HS-5 (cell line): ENCODE results near the gene DECR2.
"Not testable (repeated sequence)": the region's sequence is repeated elsewhere in the genome, so short reads cannot be mapped to it uniquely, and the experiment has no call there.

Source experiments
- DNase-seq: peaks from one replicate; pipeline ENCODE4 v3.0.0-alpha.2; 2012; ENCODE audit warnings: low read depth

DECR2 gene

DNA sequence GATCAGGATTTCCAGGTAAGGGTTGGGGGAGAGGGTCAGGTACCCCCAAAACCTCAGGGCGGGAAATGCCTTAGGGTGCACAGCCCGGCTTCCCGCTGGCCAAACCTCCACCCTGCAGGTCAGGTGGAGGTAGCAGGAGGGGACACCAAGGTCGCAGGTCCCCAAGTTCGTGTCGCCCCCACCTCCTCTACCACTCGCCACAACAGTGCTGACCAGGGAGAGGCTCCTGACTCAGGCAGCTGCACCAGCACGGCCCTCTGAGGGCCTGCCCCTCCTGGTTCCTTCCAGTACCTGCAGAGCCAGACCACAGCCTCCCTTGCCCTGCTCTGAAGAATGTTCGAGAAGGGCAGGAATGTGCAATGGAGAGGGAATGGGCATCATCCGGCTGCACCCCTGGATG is 35.2 kb upstream of the DECR2 start:
- DNase-seq, result no peak

DNA sequence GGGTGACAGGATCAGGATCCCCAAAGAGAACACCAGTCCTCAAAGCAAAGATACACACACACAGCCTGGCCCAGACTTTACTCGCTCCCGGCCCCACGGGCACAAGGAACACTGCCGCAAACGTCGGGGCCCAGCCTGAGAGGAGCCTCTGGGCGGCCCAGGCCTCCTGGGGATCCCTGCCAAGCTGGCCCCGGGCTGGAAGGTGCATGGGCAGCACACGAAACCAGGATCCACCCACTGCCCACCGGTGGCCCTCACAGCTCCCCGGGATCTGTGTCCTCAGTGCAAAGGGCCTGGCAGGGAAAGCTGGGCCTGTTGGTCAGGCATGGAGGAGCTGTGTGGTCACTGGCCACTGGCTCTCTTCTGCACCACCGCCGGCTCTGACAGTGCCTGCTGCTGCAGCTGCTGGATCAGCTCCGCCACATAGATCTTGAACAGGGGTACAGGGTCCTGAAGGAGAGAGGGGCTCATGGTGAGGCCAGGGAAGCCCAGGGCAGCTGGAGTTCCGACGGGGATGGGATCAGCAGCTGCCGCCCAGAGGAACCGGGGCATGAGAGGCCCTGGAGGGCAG is 34.3 kb upstream of the DECR2 start:
- no peak for DNase-seq

DNA sequence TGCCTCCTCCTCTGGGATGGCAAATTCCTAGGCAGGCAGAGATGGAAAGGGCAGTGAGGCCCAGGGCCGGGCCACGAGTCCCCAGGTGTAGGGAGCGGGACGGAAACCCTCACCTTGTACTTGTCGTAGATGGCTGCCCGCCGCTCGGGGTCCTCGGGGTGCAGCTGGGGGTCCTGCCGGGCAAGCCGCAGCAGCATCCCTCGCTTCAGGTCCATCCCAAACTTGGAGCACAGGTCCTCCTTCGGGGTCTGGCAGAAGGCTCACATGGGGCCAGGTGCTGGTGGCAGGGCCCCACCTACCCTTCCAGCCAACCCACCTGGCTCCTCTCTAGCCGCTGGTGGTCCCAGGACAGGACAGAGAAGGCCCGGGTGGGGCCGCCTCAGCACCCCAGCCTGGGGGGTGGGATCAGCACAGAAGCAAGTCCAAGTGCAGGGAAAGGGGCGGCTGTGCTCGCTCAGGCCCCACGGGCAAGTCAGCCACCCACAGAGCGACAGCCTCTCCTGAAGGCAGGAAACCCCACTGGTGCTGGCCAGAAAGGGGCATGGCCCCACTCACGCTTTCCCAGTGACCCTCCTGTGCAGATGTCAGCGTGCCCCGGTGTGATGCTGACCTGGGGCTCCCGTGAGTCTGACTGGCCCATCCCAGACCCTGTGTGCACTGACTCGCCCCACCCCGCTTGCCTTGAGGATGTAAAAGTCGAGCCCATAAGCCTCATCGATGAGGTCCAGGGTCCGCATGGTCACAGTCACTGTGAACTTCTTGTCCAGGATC is 33.1 kb upstream of the DECR2 start:
- DNase-seq, result no peak

DNA sequence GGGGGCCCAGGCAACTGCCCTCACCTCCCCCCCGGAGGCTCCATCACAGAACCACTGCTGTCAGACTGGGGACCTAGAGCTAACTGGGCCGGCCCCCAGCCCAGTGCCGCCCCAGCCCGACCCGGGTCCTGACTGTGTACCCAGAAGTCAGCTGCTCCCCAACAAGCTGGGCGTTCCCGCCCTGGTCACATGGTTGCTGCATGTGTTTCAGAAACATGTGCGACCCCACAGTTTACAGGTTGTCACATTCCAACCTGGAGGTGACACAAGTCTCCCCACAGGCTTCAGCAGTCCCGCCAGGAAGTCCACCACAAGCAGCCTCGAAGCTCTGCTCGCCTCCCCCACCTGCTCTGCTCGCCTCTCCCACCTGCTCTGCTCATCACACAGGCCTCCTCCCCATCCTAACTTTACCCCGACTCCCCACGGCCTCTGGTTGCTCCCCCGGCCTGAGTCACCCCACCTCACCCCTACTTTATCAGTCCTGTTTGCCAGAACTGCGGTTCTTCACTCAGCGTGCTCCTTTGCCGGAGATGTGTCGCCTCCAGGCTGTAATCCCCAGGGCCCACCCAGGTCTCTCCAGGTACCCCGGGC is 32.3 kb upstream of the DECR2 start:
- no peak for DNase-seq

DNA sequence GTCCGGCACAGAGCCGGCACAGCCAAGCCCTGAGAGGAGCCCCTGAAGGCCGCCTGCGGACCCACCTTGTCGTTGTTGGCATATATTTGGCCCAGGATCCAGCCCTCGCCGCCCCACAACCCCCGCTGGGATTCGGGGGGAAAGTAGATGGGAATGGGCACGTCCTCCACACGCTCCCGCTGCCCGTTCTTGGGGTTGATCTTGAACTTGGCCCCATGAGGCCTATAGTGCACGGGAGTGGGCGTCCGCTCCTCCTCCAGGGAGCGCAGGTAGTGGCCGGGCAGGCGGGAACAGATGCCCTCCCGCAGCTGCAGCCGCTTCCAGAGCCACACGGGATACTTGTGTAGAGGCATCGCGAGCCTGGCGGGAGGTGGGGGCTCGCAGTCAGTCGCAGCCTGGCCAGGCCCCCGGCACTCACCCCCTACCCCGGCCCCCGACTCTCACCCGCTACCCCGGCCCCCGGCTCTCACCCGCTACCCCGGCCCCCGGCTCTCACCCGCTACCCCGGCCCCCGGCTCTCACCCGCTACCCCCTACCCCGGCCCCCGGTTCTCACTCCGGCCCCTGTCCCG is 31.7 kb upstream of the DECR2 start:
- no peak for DNase-seq

DNA sequence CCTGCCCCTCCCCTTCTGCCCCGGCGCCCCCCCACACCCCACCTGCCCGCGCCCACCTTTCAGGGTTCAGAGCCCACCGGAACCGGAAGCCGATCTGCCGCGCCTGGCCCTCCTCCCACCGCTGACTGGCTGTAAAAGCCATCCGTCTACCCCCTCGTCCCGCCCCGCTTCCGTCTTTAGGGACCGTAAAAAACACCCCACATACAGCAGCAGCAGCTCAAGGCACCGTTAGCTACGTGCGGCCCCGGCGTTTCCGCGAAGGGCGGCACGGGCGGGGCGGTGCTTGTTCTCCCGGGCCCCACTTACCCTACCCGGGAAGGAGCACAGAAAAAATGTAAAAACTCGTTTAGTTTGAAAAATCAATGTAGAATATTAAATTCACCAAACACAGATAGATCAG is 31.2 kb upstream of the DECR2 start, which contains the start of gene MRPL28:
MRPL28 (minus strand) TSS at position 96 of the 400 bp plus-strand sequence. CDS start 320 bp downstream, outside the sequence.
- peak; percentile 64 for DNase-seq

DNA sequence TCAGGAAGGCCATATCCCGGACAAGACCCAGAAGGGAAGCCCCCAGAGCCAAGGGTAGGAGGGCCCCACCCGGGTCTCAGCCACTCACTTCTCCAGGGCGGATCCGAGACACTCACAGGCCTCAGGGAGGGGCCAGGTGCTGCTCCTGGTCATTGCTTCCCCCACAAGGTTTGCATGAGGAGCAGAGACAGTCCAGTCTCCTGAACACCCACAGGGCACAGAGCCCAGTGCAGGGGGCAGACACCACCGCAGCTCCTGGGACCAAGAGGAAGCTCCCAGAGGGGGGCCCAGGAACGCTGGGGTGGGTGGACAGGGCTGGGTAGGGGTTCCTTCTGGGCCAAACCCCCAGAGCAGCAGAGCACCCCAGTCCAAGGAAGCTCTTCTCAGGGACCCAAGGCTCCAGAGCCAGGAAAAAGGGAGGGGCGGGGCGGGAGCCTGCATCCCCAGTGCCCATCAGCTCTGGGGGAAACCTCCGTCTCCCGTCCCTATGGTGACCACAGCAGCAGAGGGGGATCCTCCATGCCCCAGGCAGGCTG is 30.6 kb upstream of the DECR2 start:
- no peak for DNase-seq

DNA sequence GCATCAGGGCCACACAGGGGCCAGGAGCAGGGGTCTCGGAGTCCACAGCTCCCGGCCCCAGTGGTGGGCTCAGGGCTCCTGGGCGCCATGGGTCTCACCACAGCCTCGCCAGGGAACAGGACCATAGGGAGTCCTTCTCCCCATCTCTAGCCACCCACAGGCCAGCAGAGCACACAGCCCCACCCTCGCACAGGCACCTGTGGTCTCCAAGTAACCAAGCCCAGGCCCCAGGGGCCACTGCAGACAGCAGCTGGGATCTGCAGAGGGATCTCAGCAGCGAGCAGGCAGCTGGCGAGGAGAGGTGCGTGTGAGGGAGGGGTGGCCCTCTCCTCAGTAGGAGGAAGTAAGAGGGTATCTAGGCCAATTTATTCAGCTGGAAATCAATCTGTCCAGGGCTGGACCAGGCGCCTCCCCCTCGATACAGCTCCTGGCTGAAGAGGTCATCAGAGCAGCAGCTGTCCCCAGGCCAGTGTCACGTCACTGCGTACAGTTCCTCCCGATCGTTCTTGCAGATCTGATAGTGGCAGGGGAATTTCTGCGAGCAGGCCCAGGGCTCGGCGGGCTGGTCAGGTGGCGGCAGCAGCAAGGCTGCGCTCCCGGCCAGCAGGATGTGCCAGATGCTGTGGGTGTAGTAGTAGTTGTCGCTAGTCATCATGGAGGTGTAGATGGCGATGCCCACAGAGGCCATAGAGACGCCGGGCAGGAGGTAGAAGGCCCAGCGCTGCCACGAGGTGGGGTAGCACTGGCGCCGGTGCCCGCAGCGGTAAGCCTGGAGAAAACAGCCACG is 30.0 kb upstream of the DECR2 start:
- no peak for DNase-seq

DNA sequence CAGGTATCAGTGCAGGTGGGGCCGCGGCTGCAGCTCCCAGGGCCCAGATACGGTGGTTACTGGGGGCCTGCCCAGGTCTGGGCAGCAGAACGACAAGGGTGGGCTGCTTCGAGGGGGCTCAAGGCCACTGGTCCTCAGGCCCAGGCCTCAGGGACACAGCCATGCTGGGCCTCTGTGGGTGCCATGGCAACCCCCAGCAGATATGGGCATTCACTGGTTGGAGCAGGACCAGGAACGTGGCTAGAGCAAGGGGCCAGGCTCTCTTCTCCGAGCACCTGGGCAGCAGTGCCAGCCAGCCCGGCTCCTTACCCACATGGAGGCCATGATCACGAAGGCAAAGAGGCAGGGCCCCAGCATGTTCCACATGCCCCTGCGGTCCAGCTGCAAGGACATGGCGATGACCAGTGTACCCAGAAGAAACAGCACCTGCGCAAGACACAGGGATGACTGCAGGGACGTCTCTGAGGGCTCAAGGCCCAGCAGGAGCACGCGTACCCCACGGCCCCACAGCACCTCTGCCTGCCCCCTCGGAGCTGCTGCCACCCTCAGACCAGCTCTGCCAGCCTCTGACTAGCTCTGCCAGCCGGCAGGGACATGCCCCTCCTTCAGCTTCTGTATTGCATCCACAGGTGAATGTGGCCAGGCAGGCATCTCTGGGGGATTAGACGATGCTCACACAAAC is 29.2 kb upstream of the DECR2 start:
- DNase-seq, result no peak

DNA sequence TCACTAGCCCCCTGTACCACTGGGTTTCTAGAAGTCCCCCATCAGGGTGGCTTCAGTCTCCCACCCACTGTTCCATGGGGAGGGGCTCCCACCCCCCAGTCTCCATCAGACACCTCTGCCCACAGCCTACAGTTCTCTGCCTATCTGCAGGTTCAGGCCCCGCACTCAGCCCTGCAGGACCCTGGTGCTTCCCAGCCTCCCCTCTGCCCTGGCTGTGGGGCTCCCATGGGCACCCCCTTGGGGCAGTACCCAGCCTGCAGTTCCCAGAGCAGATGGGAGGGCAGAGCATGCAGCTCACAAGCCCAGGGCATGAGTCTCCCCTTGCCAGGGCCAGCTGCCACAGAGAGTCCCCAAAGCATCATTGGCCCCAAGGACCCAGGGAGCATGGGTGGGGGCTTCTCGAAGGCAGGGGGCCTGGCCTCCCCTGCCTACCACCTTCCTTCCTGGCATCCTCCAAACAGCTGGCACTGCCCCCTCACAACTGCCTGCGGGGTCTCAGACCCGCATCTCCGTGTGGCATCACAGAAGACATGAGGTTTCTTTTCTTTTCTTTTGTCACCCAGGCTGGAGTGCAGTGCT is 28.6 kb upstream of the DECR2 start:
- no peak for DNase-seq

DNA sequence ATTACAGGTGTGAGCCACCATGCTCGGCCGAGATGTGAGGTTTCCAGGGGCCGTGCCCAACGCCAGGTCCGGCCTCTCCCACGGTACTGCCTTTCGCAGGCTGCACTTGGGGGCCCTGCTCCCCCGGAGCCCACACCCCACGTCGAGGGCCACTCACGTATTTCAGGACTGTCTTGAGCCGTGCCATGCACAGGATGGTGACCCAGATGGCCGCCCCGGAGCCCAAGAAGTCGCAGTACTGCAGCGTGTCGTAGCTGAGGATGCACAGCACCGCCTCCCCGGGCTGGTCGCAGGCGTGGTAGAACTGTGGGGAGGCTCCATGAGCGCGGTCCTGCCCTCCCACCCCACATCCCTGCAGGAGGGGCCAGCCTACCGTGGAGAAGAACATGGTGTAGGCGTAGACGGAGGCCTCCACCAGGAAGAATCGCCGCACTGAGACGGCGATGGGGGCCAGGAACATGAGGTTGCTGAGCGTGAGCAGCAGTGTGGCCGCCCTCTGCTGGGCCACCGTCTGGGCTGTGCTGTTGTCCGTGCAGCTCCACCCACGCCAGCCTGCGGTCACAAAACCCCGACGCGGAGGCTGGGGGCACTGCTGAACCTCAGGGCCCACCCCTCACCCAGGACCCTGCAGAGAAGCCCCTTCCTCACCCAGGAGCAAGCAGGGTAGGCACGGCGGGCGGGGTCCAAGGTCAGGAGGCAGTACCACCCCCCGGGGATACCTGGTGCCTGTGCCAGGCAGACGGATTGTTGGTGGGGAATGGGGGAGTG is 27.7 kb upstream of the DECR2 start:
- no peak for DNase-seq

DNA sequence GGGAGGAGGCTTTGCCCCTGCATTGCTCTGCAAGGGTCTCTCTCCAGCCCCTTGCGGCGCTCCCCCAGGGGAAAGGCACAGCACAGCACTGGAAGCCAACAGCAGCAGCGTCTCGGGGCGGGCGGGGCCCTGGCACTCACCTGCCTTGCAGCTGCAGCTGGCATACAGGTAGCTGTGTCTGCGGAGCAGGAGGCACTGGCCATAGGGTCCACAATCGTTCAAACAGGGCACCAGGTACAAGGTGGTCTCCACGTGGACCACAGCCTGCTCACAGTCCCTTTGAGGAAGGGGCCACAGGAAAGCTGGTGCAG is 27.1 kb upstream of the DECR2 start:
- DNase-seq, result no peak

DNA sequence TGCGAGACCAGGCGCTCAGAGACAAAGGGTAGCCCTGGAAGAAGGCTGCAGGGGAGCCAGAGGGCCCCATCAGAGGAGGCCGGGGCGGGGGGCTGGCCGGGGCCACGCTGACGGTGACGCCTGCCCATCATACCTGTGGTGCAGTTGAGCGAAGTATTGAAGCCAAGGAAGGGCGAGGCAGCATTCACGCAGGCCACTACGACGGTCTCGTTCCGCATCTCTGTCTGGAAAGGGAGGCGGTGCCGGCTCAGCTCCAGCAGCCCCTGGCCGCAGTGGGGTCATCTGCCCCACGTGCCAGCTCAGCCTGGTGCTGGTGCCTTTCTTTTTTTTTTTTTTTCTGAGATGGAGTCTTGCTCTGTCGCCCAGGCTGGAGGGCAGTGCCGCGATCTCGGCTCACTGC is 26.5 kb upstream of the DECR2 start:
- DNase-seq, result no peak

DNA sequence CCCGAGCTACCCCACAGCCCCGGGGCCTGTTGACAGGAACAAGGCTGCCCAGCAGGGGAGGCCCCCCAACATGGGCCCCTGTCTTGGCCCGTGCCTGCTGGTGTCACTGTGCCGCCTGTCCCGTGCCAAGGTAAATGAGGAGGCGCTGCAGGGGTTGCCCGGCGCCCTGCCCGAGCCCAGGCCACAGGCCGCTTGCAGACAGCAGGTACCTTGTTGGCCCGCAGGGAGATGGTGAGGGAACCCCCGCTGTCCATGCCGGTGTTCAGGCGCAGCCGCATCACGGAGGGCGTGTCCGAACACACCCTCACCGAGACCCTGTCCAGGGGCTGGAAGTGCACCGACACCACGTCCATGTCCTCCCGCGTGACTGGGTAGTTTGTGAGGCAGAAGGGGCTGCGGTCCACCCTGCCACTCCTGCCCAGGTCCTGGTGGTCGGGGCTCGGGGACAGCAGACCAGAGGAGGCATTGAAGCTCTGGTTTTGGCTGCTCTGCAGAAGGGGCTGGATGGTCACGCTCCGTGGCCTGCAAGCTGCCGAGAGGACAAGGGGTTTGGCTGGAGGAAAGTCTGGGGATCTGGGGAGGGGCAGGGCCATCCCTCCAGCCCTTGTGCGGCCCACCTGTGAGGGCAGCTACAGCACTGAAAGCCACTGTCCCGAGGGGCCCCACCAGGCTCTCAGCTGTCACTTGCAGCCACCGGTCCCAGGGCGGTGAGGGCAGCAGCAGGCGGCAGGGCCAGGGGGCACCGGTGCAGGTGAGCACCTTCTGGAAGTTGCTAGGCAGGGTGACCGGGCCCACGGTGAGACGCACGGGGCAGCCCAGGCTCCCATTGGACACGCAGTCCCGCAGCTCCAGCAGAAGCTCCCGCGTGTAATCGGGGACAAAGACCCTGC is 25.5 kb upstream of the DECR2 start:
- no peak for DNase-seq

DNA sequence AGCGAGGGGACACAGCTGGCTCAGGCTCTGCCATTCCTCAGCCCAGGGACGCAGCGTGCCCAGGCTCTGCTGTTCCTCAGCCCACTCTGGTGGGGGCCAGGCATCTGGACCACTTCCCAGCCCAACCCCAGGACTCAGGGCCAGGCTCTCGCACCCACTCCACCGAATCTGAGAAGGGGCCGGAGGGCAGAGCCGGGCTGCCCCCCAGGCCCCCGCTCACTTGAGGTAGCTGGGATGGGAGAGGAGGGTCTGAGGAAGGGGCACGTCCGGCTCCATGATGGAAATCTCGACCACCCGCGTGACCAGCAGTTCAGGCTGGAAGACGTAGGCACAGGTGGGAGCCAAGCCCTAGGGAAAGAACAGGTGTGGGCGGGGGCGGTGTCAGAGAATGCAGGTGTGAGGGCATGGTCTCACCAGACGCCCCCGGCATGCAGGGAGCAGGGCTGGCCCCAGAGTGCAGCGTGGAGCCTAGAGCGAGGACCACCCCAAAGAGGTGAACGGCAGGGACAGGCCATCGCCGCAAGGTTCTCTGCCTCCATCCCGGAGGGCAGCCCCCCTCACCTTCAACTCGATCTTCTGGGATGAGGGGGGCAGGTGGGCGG is 24.8 kb upstream of the DECR2 start:
- DNase-seq, result no peak

DNA sequence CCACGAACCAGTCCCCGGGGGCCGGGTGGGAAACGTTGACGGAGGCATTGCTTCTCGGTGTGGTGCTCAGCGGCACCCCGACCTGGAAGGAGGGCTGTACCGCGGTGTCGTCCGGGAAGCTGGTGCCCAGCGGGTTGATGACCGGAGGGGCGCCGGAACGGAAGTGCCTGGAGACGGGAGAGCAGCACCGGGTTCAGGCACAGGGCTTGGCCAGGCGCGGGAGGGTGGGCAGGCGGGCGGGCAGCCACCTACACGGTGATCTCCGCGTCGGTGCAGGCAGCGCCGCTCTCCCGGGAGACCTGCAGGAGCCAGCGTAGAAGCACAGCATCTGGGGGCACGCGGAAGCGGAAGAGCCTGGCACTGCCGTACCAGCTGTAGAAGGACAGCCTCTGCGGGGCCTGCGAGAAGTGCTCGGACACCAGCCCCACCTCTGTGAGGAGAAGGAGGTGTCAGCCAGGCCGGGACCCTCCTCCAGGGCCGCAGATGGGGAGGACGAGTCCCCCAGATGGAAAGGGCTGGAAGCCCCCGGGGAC is 24.2 kb upstream of the DECR2 start:
- DNase-seq, result no peak

DNA sequence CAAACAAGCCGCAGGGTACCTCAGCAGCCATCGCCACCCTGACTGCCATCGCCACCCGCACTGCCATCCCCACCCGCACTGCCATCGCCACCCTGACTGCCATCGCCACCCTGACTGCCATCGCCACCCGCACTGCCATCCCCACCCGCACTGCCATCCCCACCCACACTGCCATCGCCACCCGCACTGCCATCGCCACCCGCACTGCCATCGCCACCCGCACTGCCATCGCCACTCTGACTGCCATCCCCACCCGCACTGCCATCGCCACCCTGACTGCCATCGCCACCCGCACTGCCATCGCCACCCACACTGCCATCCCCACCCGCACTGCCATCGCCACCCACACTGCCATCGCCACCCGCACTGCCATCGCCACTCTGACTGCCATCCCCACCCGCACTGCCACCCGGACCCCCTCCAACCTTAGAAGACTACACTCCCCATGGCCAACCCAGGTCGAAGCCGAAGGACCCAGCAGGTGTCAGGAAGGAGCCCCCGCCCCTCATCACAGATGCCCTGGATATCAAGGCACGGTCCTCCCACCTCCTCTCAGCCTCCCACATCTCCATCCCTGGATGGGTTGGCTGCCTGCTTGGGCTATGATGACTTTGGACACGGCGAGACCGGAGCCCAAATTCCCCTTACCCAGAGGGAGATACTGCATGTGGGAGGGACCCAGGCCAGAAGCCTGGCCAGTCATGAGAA is 23.4 kb upstream of the DECR2 start:
- not testable (repeated sequence) for DNase-seq

DNA sequence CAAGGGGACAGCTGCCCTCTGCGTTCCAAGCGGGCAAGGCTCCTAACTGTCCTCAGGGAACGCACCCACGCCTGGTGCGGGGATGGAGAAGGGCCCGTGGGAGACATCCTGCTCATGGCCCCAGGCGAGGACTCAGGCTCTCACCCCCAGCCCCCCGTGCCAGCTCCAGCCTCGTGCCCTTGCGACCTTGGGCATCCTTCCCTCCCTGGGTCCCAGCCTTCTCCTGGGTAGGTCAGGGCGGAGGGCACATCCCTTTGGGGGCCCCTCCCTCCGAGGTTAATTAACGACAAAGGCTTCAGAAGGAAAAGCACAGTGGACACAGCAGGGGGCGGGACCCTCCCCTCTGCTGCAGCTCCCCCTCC is 22.9 kb upstream of the DECR2 start:
- no peak for DNase-seq
